GM12892 (cell line): ENCODE data around the gene ZNF581.
A peak's percentile ranks its signal among the peaks of the same experiment; 100 is the strongest.

Source experiments
- DNase-seq: peaks from one replicate; pipeline ENCODE4 v3.0.0; 2011; ENCODE audit not compliant: insufficient read length
- FAIRE-seq: peaks from 2 replicates; lab custom pipeline; 2011; peaks lifted over from hg19 to GRCh38; lab: Jason Lieb, UNC
- POLR2A ChIP-seq: IDR thresholded peaks from 2 replicates; pipeline ENCODE4 v1.6.1; 2011; ENCODE audit warnings: low read depth, low read length, control low read depth
- POLR2AphosphoS5 ChIP-seq: IDR thresholded peaks from 2 replicates; pipeline ENCODE4 v1.6.1; 2011; ENCODE audit warnings: low read depth, low read length, control low read depth
- TAF1 ChIP-seq: IDR thresholded peaks from 2 replicates; pipeline ENCODE4 v1.6.1; 2011; ENCODE audit warnings: low read depth, mild to moderate bottlenecking, control low read depth, low read length, borderline replicate concordance

Gene ZNF581

DNA sequence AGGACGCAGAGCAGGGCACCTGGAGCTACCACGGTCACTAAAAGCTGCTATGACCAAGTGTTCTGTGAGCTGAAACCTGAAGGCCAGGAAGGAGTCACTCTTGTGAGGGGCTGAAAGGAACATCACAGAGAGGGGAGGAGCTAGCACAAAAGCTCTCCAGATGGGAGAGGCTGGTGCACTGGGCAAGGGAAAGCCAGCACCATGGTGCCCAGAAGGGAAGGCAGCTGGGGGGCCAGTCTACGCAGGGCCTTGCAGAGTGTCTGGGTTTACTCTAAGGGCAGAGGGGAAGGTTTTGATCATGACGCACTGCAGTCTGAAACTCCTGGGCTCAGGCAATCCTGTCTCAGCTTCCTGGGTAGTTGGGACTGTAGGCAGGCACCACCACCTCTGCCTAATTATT is 6.7 kb upstream of the ZNF581 start:
- DNase-seq = no peak

DNA sequence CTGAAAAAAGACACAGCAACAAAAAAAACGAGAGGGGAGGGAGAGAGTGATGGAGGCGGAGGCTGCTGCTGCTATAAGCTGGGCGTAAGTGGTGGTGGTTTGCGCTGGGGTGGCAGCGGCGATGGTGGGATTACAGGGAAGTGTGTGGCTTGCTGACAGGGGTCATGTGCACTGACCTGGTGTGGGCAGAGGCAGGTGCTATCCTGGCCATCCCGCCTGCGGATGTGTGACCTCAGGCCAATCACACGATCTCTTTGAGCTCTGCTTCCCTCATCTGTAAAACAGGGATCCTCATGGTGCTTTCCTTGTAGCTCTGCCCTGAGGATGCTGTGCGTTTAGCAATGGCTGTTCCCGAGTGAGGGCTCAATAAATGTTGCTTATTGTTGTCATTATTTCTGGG is 5.9 kb upstream of the ZNF581 start:
- DNase-seq (no peak), FAIRE-seq (no peak)

More for the DNA sequence above, 6.7 kb upstream of the ZNF581 start:
- FAIRE-seq = no peak
- TF ChIP-seq POLR2A (no peak), TAF1 (no peak), POLR2AphosphoS5 (no peak)

DNA sequence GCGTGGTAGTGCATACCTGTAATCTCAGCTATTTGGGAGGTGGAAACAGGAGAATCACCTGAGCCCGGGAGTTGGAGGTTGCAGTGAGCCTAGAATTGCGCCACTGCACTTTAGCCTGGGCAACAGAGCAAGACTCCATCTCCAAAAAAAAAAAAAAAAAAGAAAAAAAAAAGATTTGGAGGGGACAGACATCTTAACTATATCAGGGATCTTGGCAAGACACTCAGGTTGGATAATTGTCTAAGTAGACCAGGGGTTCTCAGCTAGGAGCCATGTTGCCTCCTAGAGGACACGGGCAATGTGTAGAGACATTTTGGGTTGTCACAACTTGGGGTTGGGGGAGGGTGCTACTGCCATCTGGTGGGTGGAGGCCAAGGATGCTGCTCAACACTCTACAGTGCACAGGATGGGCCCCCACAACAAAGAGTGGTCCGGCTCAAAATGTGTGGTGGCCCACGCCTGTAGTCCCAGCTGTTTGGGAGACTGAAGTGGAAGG is 4.5 kb upstream of the ZNF581 start:
- no peak for DNase-seq
- FAIRE-seq = peak; percentile 48
- no peak for TF ChIP-seq POLR2A
- TF ChIP-seq TAF1 = no peak; the same call in 1 of the 2 replicates
- peak; percentile 38; the same call in 1 of the 2 replicates for TF ChIP-seq POLR2AphosphoS5

More for the DNA sequence above, 5.9 kb upstream of the ZNF581 start:
- TF ChIP-seq POLR2A = no peak; the same call in 1 of the 2 replicates
- no peak for TF ChIP-seq TAF1
- no peak for TF ChIP-seq POLR2AphosphoS5

DNA sequence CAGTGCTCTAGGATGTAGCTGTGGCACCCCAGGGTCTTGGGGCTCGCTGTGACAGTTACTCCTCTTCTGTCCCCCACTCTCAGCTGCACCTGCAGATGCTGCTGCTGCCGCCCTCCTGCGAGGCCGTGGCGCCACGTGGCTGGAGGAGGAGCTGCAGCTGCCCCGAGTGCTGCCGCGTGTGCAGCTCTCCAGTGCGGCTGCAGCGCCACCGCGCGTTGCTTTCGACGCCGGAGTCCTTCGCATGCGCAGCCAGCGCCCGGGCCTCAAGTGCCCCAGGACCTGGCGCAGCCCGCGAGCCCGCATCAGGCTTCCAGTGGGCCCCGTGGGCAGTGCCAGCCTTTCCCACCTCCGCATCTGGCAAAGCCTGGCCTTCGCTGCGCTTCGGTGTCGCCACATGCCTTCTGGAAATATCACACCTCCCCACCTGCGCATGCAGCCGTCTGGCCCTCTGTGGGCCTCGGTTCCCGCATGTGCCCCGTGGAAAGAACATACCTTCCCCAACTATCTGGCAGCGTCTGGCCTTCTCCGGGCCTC is 3.3 kb upstream of the ZNF581 start:
- FAIRE-seq (no peak), DNase-seq (no peak)
- peak; percentile 55; the same call in 1 of the 2 replicates for TF ChIP-seq POLR2A
- no peak for TF ChIP-seq TAF1
- no peak for TF ChIP-seq POLR2AphosphoS5

DNA sequence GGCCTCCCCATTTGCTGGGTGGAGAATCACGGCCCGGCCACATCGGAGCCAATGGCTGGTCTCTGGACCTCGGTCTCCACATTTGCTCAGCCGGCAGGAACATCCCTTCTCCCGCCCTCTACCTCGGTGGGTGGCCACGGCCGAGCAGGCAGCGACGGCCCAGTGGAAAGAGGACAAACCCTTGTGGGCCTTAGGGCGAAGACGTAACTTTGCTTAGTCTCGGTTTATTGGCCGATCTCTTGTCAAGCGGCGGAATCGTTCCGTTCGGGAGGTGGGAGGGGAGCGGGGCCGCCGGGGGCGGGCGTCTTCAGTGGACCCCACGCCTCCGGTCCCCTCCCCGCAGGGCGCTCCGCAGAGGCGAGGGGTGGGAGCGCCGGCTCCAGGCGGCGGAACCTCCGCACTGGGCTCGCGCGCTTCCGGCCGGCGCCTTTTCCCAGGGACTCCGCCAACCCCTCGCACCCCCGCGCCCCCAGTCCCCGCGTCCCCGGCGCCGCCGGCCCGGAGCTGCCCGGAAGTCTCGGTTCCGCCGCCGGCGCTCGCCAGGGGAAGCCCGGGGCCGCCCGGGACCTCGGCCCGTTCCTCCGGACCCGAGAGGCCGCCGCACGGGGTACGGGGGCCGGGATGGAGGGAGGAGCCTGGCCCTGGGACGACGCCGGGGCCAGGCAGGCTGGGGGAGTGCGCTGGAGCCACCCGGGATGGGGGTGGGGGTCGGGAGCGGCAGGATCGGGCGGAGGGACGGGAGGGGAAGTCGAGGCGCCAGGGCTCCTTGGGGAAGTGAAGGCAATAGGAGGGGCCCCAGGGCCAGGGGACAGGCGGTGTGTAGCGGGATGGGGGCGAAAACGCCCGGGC is 2.6 kb upstream of the ZNF581 start, which contains the start of gene ZNF580:
Gene ZNF580 (plus strand): TSS at position 426 of the 849 bp plus-strand sequence. CDS start 1,507 bp downstream, outside the sequence.
- DNase-seq = peak; percentile 71
- no peak for TF ChIP-seq POLR2A
- FAIRE-seq = peak; percentile 27

DNA sequence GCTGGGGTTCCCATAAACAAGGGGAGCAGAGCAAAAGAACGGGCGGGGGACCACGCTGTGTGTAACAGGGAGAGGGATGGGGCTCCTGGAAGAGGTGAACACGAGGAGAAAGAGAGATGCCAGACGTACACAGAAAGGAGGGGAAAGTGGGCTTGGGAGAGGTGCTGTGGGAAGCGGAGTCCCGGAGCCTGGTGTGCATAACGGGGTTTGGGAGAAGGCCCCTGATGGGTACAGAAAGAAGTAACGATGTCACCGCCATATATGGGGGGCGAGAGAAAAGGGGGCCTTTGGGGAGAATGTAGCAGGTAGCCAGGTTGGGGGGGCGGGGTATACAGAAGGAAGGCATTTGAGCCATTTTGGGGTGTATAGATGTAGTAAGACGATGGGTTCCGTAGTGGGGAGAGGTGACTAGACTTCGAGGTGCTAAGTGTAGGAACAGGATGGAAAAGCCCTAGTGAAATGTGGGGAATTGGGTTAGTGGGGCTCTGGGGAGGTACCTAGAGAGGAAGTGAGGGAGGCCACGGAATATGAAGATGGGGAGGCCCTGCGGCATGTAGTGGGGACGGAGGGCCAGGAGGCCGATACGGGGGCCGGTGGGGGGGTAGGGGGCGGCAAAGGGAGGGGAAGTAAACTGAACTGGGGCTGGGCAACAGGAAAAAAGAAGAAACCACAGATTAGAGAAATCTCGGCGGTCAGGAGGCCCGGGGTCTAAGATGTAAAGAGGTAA is 1.9 kb upstream of the ZNF581 start:
- DNase-seq (no peak), FAIRE-seq (peak; percentile 40)
- TF ChIP-seq POLR2A = no peak
- no peak for TF ChIP-seq TAF1
- no peak for TF ChIP-seq POLR2AphosphoS5

- DNase-seq = no peak
- FAIRE-seq = no peak
- TF ChIP-seq TAF1 (no peak), POLR2AphosphoS5 (no peak; the same call in 1 of the 2 replicates), POLR2A (0 out of 2 replicates have a peak, but pooled peaks have one; percentile 29)
Measured at GRCh38 chr19:55642153-55643002, 1.1 kb upstream of the ZNF581 start.

DNA sequence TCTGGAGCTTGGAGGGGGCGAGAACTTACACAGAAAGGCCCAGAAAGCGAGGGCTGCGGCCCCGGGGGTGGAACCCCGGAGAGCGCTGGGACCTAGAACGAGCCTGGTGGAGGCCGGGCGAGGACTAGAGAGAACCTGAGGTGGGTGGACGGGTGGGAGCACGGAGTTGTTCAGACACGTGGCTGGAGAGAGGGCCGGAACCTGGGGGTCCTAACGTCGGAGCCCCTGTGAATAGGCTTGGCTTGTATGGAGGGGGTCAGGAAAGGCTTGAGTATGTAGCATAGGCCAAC is 383 bp downstream of the ZNF581 start:
- no peak for FAIRE-seq
- TF ChIP-seq POLR2A = no peak
- no peak for TF ChIP-seq POLR2AphosphoS5
- no peak for TF ChIP-seq TAF1
- no peak for DNase-seq

GRCh38 chr19:55644191-55644833 is 863 bp downstream of the ZNF581 start:
- DNase-seq = no peak
- TF ChIP-seq TAF1 (no peak), POLR2A (no peak), POLR2AphosphoS5 (no peak)
- no peak for FAIRE-seq

DNA sequence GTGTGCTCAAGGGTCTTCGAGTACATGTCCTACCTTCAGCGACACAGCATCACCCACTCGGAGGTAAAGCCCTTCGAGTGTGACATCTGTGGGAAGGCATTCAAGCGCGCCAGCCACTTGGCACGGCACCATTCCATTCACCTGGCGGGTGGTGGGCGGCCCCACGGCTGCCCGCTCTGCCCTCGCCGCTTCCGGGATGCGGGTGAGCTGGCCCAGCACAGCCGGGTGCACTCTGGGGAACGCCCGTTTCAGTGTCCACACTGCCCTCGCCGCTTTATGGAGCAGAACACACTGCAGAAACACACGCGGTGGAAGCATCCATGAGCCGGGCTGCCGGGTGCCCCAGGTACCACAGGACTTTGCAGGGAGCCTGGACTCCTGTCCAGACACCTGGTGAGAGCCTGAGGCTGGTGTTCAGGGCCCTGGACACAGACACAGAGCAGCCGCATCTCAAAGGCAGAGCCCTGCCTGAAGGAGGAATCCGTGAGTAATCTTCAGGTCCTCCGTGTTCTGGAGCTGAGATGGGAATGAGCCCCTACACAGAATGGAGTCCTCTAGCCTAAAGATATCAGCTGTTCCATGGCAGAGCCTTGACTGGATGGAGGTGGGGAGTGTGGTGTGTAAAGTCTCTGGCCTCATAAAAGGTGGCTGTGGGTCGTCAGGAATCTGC is 1.5 kb downstream of the ZNF581 start:
- DNase-seq (no peak), FAIRE-seq (no peak)
- TF ChIP-seq TAF1 (no peak), POLR2A (no peak), POLR2AphosphoS5 (no peak)
